WTC11 (cell line): ENCODE measurements around the gene AKR1C8. TPM values are rescaled to one million over a fixed set of nuclear protein-coding genes. Genes with fewer than 3 reads are reported as not detected.

ENCODE experiments used
- ATAC-seq: fragments of 200-7000 bp; cut with Tn5 transposase; 2 replicates; pipeline ENCODE4 v1.10.0; 2021; ENCODE audit warnings: mild to moderate bottlenecking, moderate library complexity
- CTCF ChIA-PET: fragments of 300-600 bp; sonication (Branson Sonifier 250); formaldehyde crosslinking; loops from one replicate; lab custom pipeline; 2021; ENCODE audit warnings: antibody characterized with exemption; lab: Charles Lee
- POLR2A ChIA-PET: fragments of 350-600 bp; sonication (Branson Sonifier 250); formaldehyde crosslinking; loops from one replicate; lab custom pipeline; 2021; ENCODE audit warnings: antibody characterized with exemption; lab: Charles Lee
- DNase-seq: peaks from one replicate; pipeline ENCODE4 v3.0.0; 2021; ENCODE audit warnings: low spot score
- H3K27ac Mint-ChIP-seq: 2 replicates; pipeline ENCODE4 v1.8.0; 2021; ENCODE audit warnings: mixed read lengths
- H3K27me3 Mint-ChIP-seq: 2 replicates; pipeline ENCODE4 v1.8.0; 2021; ENCODE audit warnings: low read depth, mild to moderate bottlenecking, moderate library complexity, mixed read lengths
- H3K36me3 Mint-ChIP-seq: 2 replicates; pipeline ENCODE4 v1.8.0; 2021; ENCODE audit warnings: mixed read lengths
- H3K4me1 Mint-ChIP-seq: 2 replicates; pipeline ENCODE4 v1.8.0; 2022; ENCODE audit warnings: mixed read lengths
- H3K4me3 Mint-ChIP-seq: 2 replicates; pipeline ENCODE4 v1.8.0; 2021; ENCODE audit warnings: mild to moderate bottlenecking, moderate library complexity, mixed read lengths
- H3K9me3 Mint-ChIP-seq: 2 replicates; pipeline ENCODE4 v1.8.0; 2021; ENCODE audit warnings: mixed read lengths
- AFF4 ChIP-seq: sonication (generic); formaldehyde crosslinking; IDR thresholded peaks from 2 replicates; pipeline ENCODE4 v1.8.1; 2023; ENCODE audit warnings: mild to moderate bottlenecking, missing genetic modification reagents, borderline replicate concordance
- AR ChIP-seq: fragments of 250-450 bp; sonication (Bioruptor Pico); IDR thresholded peaks from 2 replicates; pipeline ENCODE4 v1.9.0; 2021; ENCODE audit warnings: mild to moderate bottlenecking
- ATF3 ChIP-seq: sonication (generic); formaldehyde crosslinking; conservative IDR thresholded peaks from 2 replicates; pipeline ENCODE4 v1.8.1; 2022; ENCODE audit warnings: mild to moderate bottlenecking, missing genetic modification reagents
- ESRRA ChIP-seq: sonication (generic); formaldehyde crosslinking; IDR thresholded peaks from 2 replicates; pipeline ENCODE4 v1.8.1; 2022; ENCODE audit warnings: mild to moderate bottlenecking, missing genetic modification reagents, borderline replicate concordance
- ETV6 ChIP-seq: sonication (generic); formaldehyde crosslinking; IDR thresholded peaks from 2 replicates; pipeline ENCODE4 v1.8.1; 2022; ENCODE audit warnings: mild to moderate bottlenecking, missing genetic modification reagents
- GRHL2 ChIP-seq: fragments of 250-450 bp; sonication (Bioruptor Pico); IDR thresholded peaks from 2 replicates; pipeline ENCODE4 v1.8.0; 2022; ENCODE audit warnings: mild to moderate bottlenecking, moderate library complexity; ENCODE audit not compliant: insufficient replicate concordance, severe bottlenecking
- HMGXB4 ChIP-seq: sonication (generic); formaldehyde crosslinking; IDR thresholded peaks from 2 replicates; pipeline ENCODE4 v1.8.1; 2023; ENCODE audit warnings: mild to moderate bottlenecking, moderate library complexity, missing genetic modification reagents
- MXD4 ChIP-seq: fragments of 250-450 bp; sonication (Bioruptor Pico); IDR thresholded peaks from 2 replicates; pipeline ENCODE4 v1.8.0; 2021; ENCODE audit warnings: mild to moderate bottlenecking, moderate library complexity, borderline replicate concordance
- MYBL2 ChIP-seq: sonication (generic); formaldehyde crosslinking; IDR thresholded peaks from 2 replicates; pipeline ENCODE4 v1.8.1; 2023; ENCODE audit warnings: mild to moderate bottlenecking, moderate library complexity, missing genetic modification reagents
- NR1H2 ChIP-seq: sonication (generic); formaldehyde crosslinking; IDR thresholded peaks from 2 replicates; pipeline ENCODE4 v1.9.0; 2021; ENCODE audit warnings: mild to moderate bottlenecking, moderate library complexity, missing genetic modification reagents
- SOX15 ChIP-seq: fragments of 250-450 bp; sonication (Bioruptor Pico); IDR thresholded peaks from 2 replicates; pipeline ENCODE4 v1.9.0; 2021; ENCODE audit warnings: mild to moderate bottlenecking
- SP1 ChIP-seq: sonication (generic); formaldehyde crosslinking; conservative IDR thresholded peaks from 2 replicates; pipeline ENCODE4 v1.8.1; 2022; ENCODE audit warnings: missing genetic modification reagents
- ZBTB43 ChIP-seq: sonication (generic); formaldehyde crosslinking; IDR thresholded peaks from 2 replicates; pipeline ENCODE4 v1.8.1; 2023; ENCODE audit warnings: mild to moderate bottlenecking, missing genetic modification reagents
- ZNF138 ChIP-seq: sonication (generic); formaldehyde crosslinking; conservative IDR thresholded peaks from 2 replicates; pipeline ENCODE4 v1.8.1; 2022; ENCODE audit warnings: mild to moderate bottlenecking, moderate library complexity, missing genetic modification reagents
- ZNF263 ChIP-seq: sonication (generic); formaldehyde crosslinking; IDR thresholded peaks from 2 replicates; pipeline ENCODE4 v1.8.1; 2022; ENCODE audit warnings: low read depth, mild to moderate bottlenecking, moderate library complexity, missing genetic modification reagents
- ZNF317 ChIP-seq: sonication (generic); formaldehyde crosslinking; IDR thresholded peaks from 2 replicates; pipeline ENCODE4 v1.8.1; 2023; ENCODE audit warnings: low read depth, mild to moderate bottlenecking, moderate library complexity, missing genetic modification reagents, borderline replicate concordance
- ZNF396 ChIP-seq: fragments of 250-450 bp; sonication (Bioruptor Pico); IDR thresholded peaks from 2 replicates; pipeline ENCODE4 v1.8.0; 2021; ENCODE audit warnings: mild to moderate bottlenecking, moderate library complexity, borderline replicate concordance
- ZNF512 ChIP-seq: sonication (generic); formaldehyde crosslinking; IDR thresholded peaks from 2 replicates; pipeline ENCODE4 v1.8.1; 2022; ENCODE audit warnings: missing genetic modification reagents, borderline replicate concordance
- ZSCAN18 ChIP-seq: fragments of 250-450 bp; sonication (Bioruptor Pico); IDR thresholded peaks from 2 replicates; pipeline ENCODE4 v2.1.2; 2022; ENCODE audit warnings: mild to moderate bottlenecking, moderate library complexity
- total RNA-seq: library from RNA; stranded (reverse); gene quantifications from 3 replicates; pipeline ENCODE4 v1.2.3, GENCODE V29; 2021

Gene AKR1C8
- total RNA-seq, 1 experiment from 2014 or later, result not detected

- no peak for ATAC-seq
- TF ChIP-seq ZNF396 (CRISPR knock-in tag), result no peak
- no peak for TF ChIP-seq ESRRA (CRISPR knock-in tag)
- no peak for TF ChIP-seq AFF4 (CRISPR knock-in tag)
- no peak for TF ChIP-seq ZNF138 (CRISPR knock-in tag)
- no peak for TF ChIP-seq ZNF512 (CRISPR knock-in tag)
- TF ChIP-seq ETV6 (CRISPR knock-in tag), result no peak
- ChIA-PET CTCF (no interaction called here), POLR2A (no interaction called here)
- H3K27ac Mint-ChIP-seq, result no peak overlapping the region
- no peak for DNase-seq
- no peaks in the 10 kb centered on the region; the same call in 1 of the 2 replicates for H3K27me3 Mint-ChIP-seq
- H3K9me3 Mint-ChIP-seq, result peaks cover 52% of the 10 kb centered on the region
- H3K4me3 Mint-ChIP-seq, result no peak overlapping the region
- no peaks in the 10 kb centered on the region for H3K4me1 Mint-ChIP-seq
- H3K36me3 Mint-ChIP-seq, result peaks cover 20% of the 10 kb centered on the region
Measured at GRCh38 chr10:5143137-5143536, 41.8 kb downstream of the AKR1C8 start.

GRCh38 chr10:5142199-5142598 is 42.8 kb downstream of the AKR1C8 start:
- H3K27me3 Mint-ChIP-seq, result peaks cover 3% of the 10 kb centered on the region; the same call in 1 of the 2 replicates
- DNase-seq (no peak), ATAC-seq (no peak)
- no peak overlapping the region for H3K27ac Mint-ChIP-seq
- no peak overlapping the region for H3K4me3 Mint-ChIP-seq
- TF ChIP-seq SOX15 (CRISPR knock-in tag) (no peak), ZBTB43 (CRISPR knock-in tag) (no peak), ATF3 (CRISPR knock-in tag) (no peak), ZNF512 (CRISPR knock-in tag) (no peak), ESRRA (CRISPR knock-in tag) (no peak), ZNF317 (CRISPR knock-in tag) (no peak), AR (CRISPR knock-in tag) (no peak), MYBL2 (CRISPR knock-in tag) (no peak), ZSCAN18 (CRISPR knock-in tag) (no peak), GRHL2 (no peak), SP1 (no peak), MXD4 (CRISPR knock-in tag) (no peak), ZNF263 (no peak), NR1H2 (CRISPR knock-in tag) (no peak), HMGXB4 (no peak)
- no peaks in the 10 kb centered on the region for H3K4me1 Mint-ChIP-seq
- H3K9me3 Mint-ChIP-seq, result peaks cover 55% of the 10 kb centered on the region
- peaks cover 29% of the 10 kb centered on the region for H3K36me3 Mint-ChIP-seq
- CTCF ChIA-PET, result no interaction called here
- POLR2A ChIA-PET, result no interaction called here
